IMR-90 (cell line): ENCODE results near the gene FAM89B. TPM values are rescaled to one million over a fixed set of nuclear protein-coding genes. Genes with fewer than 3 reads are reported as not detected.

Experiments
- ATAC-seq: fragments of 200-7000 bp; cut with Tn5 transposase; 2 replicates; pipeline ENCODE4 v1.9.1; 2020; ENCODE audit warnings: low read depth, mild to moderate bottlenecking, moderate library complexity
- BruUV-seq: library from RNA; stranded (reverse); fragments of 400-500 nt; replicated peaks from 2 replicates; lab custom pipeline; 2021; lab: Mats Ljungman, UMichigan
- CTCF ChIA-PET: fragments of 300-600 bp; formaldehyde crosslinking; extraction: SDS; loops from one replicate; lab custom pipeline; 2021; ENCODE audit warnings: antibody characterized with exemption; lab: Yijun Ruan, JAX
- POLR2A ChIA-PET: fragments of 300-600 bp; sonication (Branson Sonifier 250); formaldehyde crosslinking; loops from one replicate; lab custom pipeline; 2022; ENCODE audit warnings: antibody characterized with exemption; ENCODE audit not compliant: unreplicated experiment; lab: Charles Lee
- DNase-seq: peaks from one replicate; pipeline ENCODE4 v3.0.0; 2013
- H2AFZ ChIP-seq: replicated peaks from 2 replicates; pipeline ENCODE3; 2013; ENCODE audit warnings: low read length, mild to moderate bottlenecking; ENCODE audit not compliant: poor library complexity
- H2AK5ac ChIP-seq: 2 replicates; pipeline ENCODE4 v1.6.1; 2013; ENCODE audit warnings: low read depth, low read length, inconsistent platforms
- H2AK9ac ChIP-seq: replicated peaks from 2 replicates; pipeline ENCODE3; 2013; ENCODE audit warnings: mild to moderate bottlenecking, low read depth, low read length, moderate library complexity; ENCODE audit not compliant: poor library complexity
- H2BK120ac ChIP-seq: 2 replicates; pipeline ENCODE4 v1.6.1; 2013; ENCODE audit warnings: low read depth, low read length, inconsistent platforms
- H2BK15ac ChIP-seq: 3 replicates; pipeline ENCODE4 v1.6.1; 2013; ENCODE audit warnings: low read depth, low read length, inconsistent platforms
- H2BK20ac ChIP-seq: 2 replicates; pipeline ENCODE4 v1.6.1; 2013; ENCODE audit warnings: low read depth, mild to moderate bottlenecking, inconsistent platforms, low read length, moderate library complexity
- H2BK5ac ChIP-seq: 2 replicates; pipeline ENCODE4 v1.6.1; 2013; ENCODE audit warnings: mild to moderate bottlenecking, low read depth, low read length, inconsistent platforms; ENCODE audit not compliant: poor library complexity, severe bottlenecking
- H3K14ac ChIP-seq: replicated peaks from 2 replicates; pipeline ENCODE4 v1.6.1; 2013; ENCODE audit warnings: low read depth, low read length, inconsistent platforms
- H3K18ac ChIP-seq: 2 replicates; pipeline ENCODE4 v1.6.1; 2013; ENCODE audit warnings: low read depth, low read length, control low read depth
- H3K23ac ChIP-seq: 2 replicates; pipeline ENCODE4 v1.6.1; 2013; ENCODE audit warnings: low read depth, low read length, inconsistent platforms
- H3K27ac ChIP-seq: 2 replicates; pipeline ENCODE4 v1.5.1; 2013; ENCODE audit warnings: mild to moderate bottlenecking, control low read depth, low read length; ENCODE audit not compliant: insufficient read depth
- H3K27me3 ChIP-seq: 2 replicates; pipeline ENCODE4 v1.6.1; 2013; ENCODE audit warnings: low read length; ENCODE audit not compliant: control insufficient read depth, insufficient read depth
- H3K36me3 ChIP-seq: 2 replicates; pipeline ENCODE4 v1.6.1; 2013; ENCODE audit warnings: low read length, mixed read lengths; ENCODE audit not compliant: control insufficient read depth, insufficient read depth
- H3K4ac ChIP-seq: 2 replicates; pipeline ENCODE4 v1.6.1; 2013; ENCODE audit warnings: low read depth, low read length, inconsistent platforms
- H3K4me1 ChIP-seq: 2 replicates; pipeline ENCODE4 v1.6.1; 2013; ENCODE audit warnings: low read length, mixed read lengths; ENCODE audit not compliant: control insufficient read depth, insufficient read depth
- H3K4me2 ChIP-seq: 2 replicates; pipeline ENCODE4 v1.6.1; 2013; ENCODE audit warnings: low read depth, mild to moderate bottlenecking, control low read depth, low read length, moderate library complexity
- H3K4me3 ChIP-seq: 2 replicates; pipeline ENCODE4 v1.5.1; 2013; ENCODE audit warnings: low read depth, mild to moderate bottlenecking, control low read depth, low read length, moderate library complexity; ENCODE audit not compliant: insufficient read depth
- H3K56ac ChIP-seq: 2 replicates; pipeline ENCODE4 v1.6.1; 2013; ENCODE audit warnings: low read length, inconsistent platforms; ENCODE audit not compliant: insufficient read depth; ENCODE audit errors: extremely low read depth
- H3K79me1 ChIP-seq, 2 experiments: 2 replicates each; pipeline ENCODE4 v1.6.1; 2013; ENCODE audit warnings: low read length in 2 of 2, inconsistent platforms in 1 of 2, low read depth in 1 of 2
- H3K9ac ChIP-seq: 2 replicates; pipeline ENCODE4 v1.6.1; 2013; ENCODE audit warnings: low read depth, low read length, control low read depth
- H3K9me1 ChIP-seq: 2 replicates; pipeline ENCODE4 v1.6.1; 2013; ENCODE audit warnings: low read length, inconsistent platforms; ENCODE audit not compliant: insufficient read depth
- H3K9me3 ChIP-seq: 2 replicates; pipeline ENCODE4 v1.6.1; 2013; ENCODE audit warnings: low read length; ENCODE audit not compliant: control insufficient read depth, insufficient read depth
- H4K20me1 ChIP-seq: 2 replicates; pipeline ENCODE4 v1.6.1; 2013; ENCODE audit warnings: low read length, inconsistent platforms; ENCODE audit not compliant: insufficient read depth
- H4K5ac ChIP-seq: 2 replicates; pipeline ENCODE4 v1.6.1; 2013; ENCODE audit warnings: mild to moderate bottlenecking, low read depth, low read length, control low read depth
- H4K8ac ChIP-seq, 2 experiments: 2 replicates each; pipeline ENCODE4 v1.6.1; 2013; ENCODE audit warnings: low read depth in 2 of 2, low read length in 2 of 2, control low read depth in 1 of 2, inconsistent platforms in 1 of 2
- H4K91ac ChIP-seq: 2 replicates; pipeline ENCODE4 v1.6.1; 2013; ENCODE audit warnings: low read depth, low read length, inconsistent platforms; ENCODE audit not compliant: insufficient read depth
- CEBPB ChIP-seq: IDR thresholded peaks from 2 replicates; pipeline ENCODE4 v1.6.1; 2012; ENCODE audit warnings: low read depth, low read length, improper control_type of control experiment
- CHD1 ChIP-seq: IDR thresholded peaks from 2 replicates; pipeline ENCODE4 v1.6.1; 2012; ENCODE audit warnings: low read depth, low read length, improper control_type of control experiment
- FOS ChIP-seq: fragments of 150-350 bp; IDR thresholded peaks from 2 replicates; pipeline ENCODE4 v1.6.1; 2016; ENCODE audit warnings: low read depth, low read length
- MAFK ChIP-seq: IDR thresholded peaks from 2 replicates; pipeline ENCODE4 v1.6.1; 2012; ENCODE audit warnings: low read depth, low read length, improper control_type of control experiment
- NFE2L2 ChIP-seq: fragments of 150-350 bp; IDR thresholded peaks from 2 replicates; pipeline ENCODE4 v1.6.1; 2016; ENCODE audit warnings: low read depth, mild to moderate bottlenecking, low read length
- POLR2A ChIP-seq: IDR thresholded peaks from 2 replicates; pipeline ENCODE4 v1.6.1; 2012; ENCODE audit warnings: mild to moderate bottlenecking, low read depth, low read length
- RAD21 ChIP-seq: IDR thresholded peaks from 2 replicates; pipeline ENCODE4 v1.6.1; 2012; ENCODE audit warnings: low read length, improper control_type of control experiment
- RCOR1 ChIP-seq: IDR thresholded peaks from 2 replicates; pipeline ENCODE4 v1.6.1; 2012; ENCODE audit warnings: mild to moderate bottlenecking, low read length, improper control_type of control experiment; ENCODE audit not compliant: insufficient replicate concordance
- RFX5 ChIP-seq: IDR thresholded peaks from 2 replicates; pipeline ENCODE4 v1.8.0; 2012; ENCODE audit warnings: low read depth, mild to moderate bottlenecking, low read length, moderate library complexity
- SMC3 ChIP-seq: fragments of 150-350 bp; IDR thresholded peaks from 2 replicates; pipeline ENCODE4 v1.6.1; 2016; ENCODE audit warnings: low read depth, mild to moderate bottlenecking, antibody characterized with exemption, low read length, moderate library complexity
- WGBS, 2 experiments: methylation state at CpG; one replicate each; pipeline versions ENCODE4 v1.1.5 to v1.1.7; 2013; ENCODE audit warnings: missing lambda C conversion rate in 2 of 2; ENCODE audit not compliant: insufficient read length in 1 of 2; ENCODE audit errors: extremely low coverage in 2 of 2; 5-methylcytosine and 5-hydroxymethylcytosine counted together
- dilution Hi-C: fragments of 300-500 bp; cut with HindIII; formaldehyde crosslinking; loops from one replicate; pipeline ENCODE4 v1.14.3; 2018; ENCODE audit warnings: low sequenced_read_pairs; ENCODE audit not compliant: unreplicated experiment
- in situ Hi-C: fragments of 300-500 bp; cut with MboI; formaldehyde crosslinking; loops from 3 replicates; pipeline ENCODE4 v1.14.3; 2019; ENCODE audit warnings: low sequenced_read_pairs, inconsistent platforms, mixed read lengths
- intact Hi-C: fragments of 100-400 bp; cut with micrococcal nuclease; formaldehyde crosslinking; loops from 2 replicates; pipeline ENCODE4 v1.10.0; 2022
- polyA plus RNA-seq, 3 experiments: library from polyadenylated mRNA; depleted of rRNA; stranded (reverse); fragments of >200 nt; gene quantifications; 2 replicates each; pipeline ENCODE4 v1.2.3, GENCODE V29; 2012; ENCODE audit warnings: low replicate concordance in 1 of 3
- total RNA-seq: library from RNA; depleted of rRNA; stranded (reverse); fragments of >200 nt; gene quantifications from 2 replicates; pipeline ENCODE4 v1.2.3, GENCODE V29; 2012
- TF ChIP-seq, protein P1 (sequence below): fragments of 150-350 bp; IDR thresholded peaks from 2 replicates; pipeline ENCODE4 v1.6.1; 2016; ENCODE audit warnings: low read depth, mild to moderate bottlenecking, low read length, moderate library complexity, borderline replicate concordance
- TF ChIP-seq, protein P2 (sequence below): conservative IDR thresholded peaks from 2 replicates; pipeline ENCODE4 v1.5.1; 2012; ENCODE audit warnings: mild to moderate bottlenecking, low read depth, low read length, improper control_type of control experiment

Gene FAM89B
- total and polyA plus RNA-seq, 2 of the 4 experiments (the other 2 are of a cell fraction), result 12.0 to 65.5 TPM

DNA sequence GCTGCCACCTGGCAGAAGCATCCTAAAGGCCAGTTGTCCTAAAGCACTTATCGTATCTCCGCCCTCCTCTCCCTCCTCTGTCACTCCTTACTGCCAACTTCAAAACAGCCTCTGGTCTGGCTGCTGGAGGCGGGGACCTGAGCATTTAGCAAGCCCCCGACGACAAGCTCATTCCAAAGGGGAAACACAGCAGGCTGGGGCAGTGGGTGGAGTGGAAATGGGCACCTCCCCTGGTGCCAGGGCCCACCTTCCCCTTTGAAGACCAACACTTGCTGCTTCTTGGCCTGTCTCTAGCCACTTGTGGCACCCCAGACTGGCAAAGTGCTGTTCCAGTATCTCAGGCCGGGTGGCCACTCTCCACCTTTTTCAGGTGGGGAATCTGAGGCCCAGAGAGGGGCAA, 38.1 kb downstream of the FAM89B start:
- no peak overlapping the region for H2BK120ac ChIP-seq
- no peak overlapping the region for H2AK5ac ChIP-seq
- ATAC-seq, result no peak
- BruUV-seq, result no TSS peak
- TF ChIP-seq RAD21 (no peak), RFX5 (no peak), NFE2L2 (no peak), RCOR1 (no peak), CHD1 (no peak), CEBPB (no peak), POLR2A (no peak), FOS (no peak), SMC3 (no peak), MAFK (no peak)
- TF ChIP-seq, protein P1, sequence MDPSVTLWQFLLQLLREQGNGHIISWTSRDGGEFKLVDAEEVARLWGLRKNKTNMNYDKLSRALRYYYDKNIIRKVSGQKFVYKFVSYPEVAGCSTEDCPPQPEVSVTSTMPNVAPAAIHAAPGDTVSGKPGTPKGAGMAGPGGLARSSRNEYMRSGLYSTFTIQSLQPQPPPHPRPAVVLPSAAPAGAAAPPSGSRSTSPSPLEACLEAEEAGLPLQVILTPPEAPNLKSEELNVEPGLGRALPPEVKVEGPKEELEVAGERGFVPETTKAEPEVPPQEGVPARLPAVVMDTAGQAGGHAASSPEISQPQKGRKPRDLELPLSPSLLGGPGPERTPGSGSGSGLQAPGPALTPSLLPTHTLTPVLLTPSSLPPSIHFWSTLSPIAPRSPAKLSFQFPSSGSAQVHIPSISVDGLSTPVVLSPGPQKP, result no peak
- TF ChIP-seq, protein P2, sequence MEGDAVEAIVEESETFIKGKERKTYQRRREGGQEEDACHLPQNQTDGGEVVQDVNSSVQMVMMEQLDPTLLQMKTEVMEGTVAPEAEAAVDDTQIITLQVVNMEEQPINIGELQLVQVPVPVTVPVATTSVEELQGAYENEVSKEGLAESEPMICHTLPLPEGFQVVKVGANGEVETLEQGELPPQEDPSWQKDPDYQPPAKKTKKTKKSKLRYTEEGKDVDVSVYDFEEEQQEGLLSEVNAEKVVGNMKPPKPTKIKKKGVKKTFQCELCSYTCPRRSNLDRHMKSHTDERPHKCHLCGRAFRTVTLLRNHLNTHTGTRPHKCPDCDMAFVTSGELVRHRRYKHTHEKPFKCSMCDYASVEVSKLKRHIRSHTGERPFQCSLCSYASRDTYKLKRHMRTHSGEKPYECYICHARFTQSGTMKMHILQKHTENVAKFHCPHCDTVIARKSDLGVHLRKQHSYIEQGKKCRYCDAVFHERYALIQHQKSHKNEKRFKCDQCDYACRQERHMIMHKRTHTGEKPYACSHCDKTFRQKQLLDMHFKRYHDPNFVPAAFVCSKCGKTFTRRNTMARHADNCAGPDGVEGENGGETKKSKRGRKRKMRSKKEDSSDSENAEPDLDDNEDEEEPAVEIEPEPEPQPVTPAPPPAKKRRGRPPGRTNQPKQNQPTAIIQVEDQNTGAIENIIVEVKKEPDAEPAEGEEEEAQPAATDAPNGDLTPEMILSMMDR, result no peak
- no peak overlapping the region for H3K4me2 ChIP-seq
- H3K4ac ChIP-seq, result no peak overlapping the region
- H3K36me3 ChIP-seq, result peaks cover 18% of the 10 kb centered on the region
- POLR2A ChIA-PET, result no interaction called here
- peaks cover 35% of the 10 kb centered on the region for H4K20me1 ChIP-seq
- CTCF ChIA-PET, result no interaction called here
- H2AFZ ChIP-seq, result no peak overlapping the region
- no CpG with 5 or more reads among the region's 6 CpGs for WGBS, 2 experiments
- no peak overlapping the region for H2AK9ac ChIP-seq
- H3K4me3 ChIP-seq, result no peak overlapping the region
- H3K14ac ChIP-seq, result no peak overlapping the region
- H3K9me3 ChIP-seq, result no peaks in the 10 kb centered on the region
- H4K5ac ChIP-seq, result no peak overlapping the region
- in situ Hi-C loops (no loop called here), dilution Hi-C loops (no loop called here), intact Hi-C loops (no loop called here)
- H3K9ac ChIP-seq, result no peak overlapping the region
- H3K4me1 ChIP-seq, result peaks cover 21% of the 10 kb centered on the region
- H3K56ac ChIP-seq, result no peak overlapping the region
- no peak overlapping the region for H4K91ac ChIP-seq
- peaks cover 13 to 78% of the 10 kb centered on the region in 2 experiments for H3K79me1 ChIP-seq
- H2BK5ac ChIP-seq, result no peak overlapping the region
- H2BK20ac ChIP-seq, result no peak overlapping the region
- no peak overlapping the region for H4K8ac ChIP-seq
- no peak overlapping the region for H2BK15ac ChIP-seq
- H3K9me1 ChIP-seq, result 0 out of 2 replicates have a peak, but pooled peaks cover 14% of the 10 kb centered on the region
- no peak for DNase-seq
- no peak overlapping the region for H3K23ac ChIP-seq
- no peak overlapping the region for H3K27ac ChIP-seq
- H3K27me3 ChIP-seq, result no peaks in the 10 kb centered on the region
- no peak overlapping the region for H3K18ac ChIP-seq
